B cell (primary cell): Measurements from ENCODE around the gene MAML3. TPM values are rescaled to one million over a fixed set of nuclear protein-coding genes. Genes with fewer than 3 reads are reported as not detected.

Source experiments
- ATAC-seq: fragments of 200-7000 bp; cut with Tn5 transposase; one replicate; pipeline ENCODE4 v1.10.0; 2021; ENCODE audit warnings: low read depth, mild to moderate bottlenecking, moderate number of reproducible peaks, moderate library complexity
- CTCF ChIA-PET: fragments of 350-600 bp; sonication (Branson Sonifier 250); formaldehyde crosslinking; loops from one replicate; lab custom pipeline; 2021; ENCODE audit warnings: antibody characterized with exemption, inconsistent platforms; lab: Charles Lee
- POLR2A ChIA-PET: fragments of 350-600 bp; sonication (Branson Sonifier 250); formaldehyde crosslinking; loops from one replicate; lab custom pipeline; 2021; ENCODE audit warnings: antibody characterized with exemption; lab: Charles Lee
- DNase-seq: peaks from one replicate; pipeline ENCODE4 v3.0.0; 2013
- H2AFZ ChIP-seq: 2 replicates; pipeline ENCODE4 v1.6.1; 2012; ENCODE audit warnings: mild to moderate bottlenecking, low read depth, low read length; ENCODE audit not compliant: insufficient read depth, poor library complexity, severe bottlenecking
- H3K27ac ChIP-seq, 2 donors: 1 replicate in 1 of 2; 2 replicates in 1 of 2; pipeline ENCODE4 v1.5.1; 2012 to 2013; ENCODE audit warnings: low read length in 2 of 2, mild to moderate bottlenecking in 2 of 2, moderate library complexity in 1 of 2
- H3K27me3 ChIP-seq, 4 experiments: fragments of 200-600 bp in 1 of 4; sonication (generic) in 1 of 4; replicated peaks in 1 of 4; 1 replicate in 2 of 4; 2 replicates in 2 of 4; pipeline versions ENCODE4 v1.6.1 to v1.7.0; 2013 to 2016; ENCODE audit warnings: low read length in 3 of 4, mild to moderate bottlenecking in 2 of 4, mixed read lengths in 1 of 4, moderate library complexity in 1 of 4; ENCODE audit not compliant: insufficient read depth in 4 of 4, control insufficient read depth in 3 of 4; ENCODE audit errors: control extremely low read depth in 1 of 4
- H3K36me3 ChIP-seq, 2 experiments: replicated peaks in 1 of 2; 1 replicate in 1 of 2; 2 replicates in 1 of 2; pipeline versions ENCODE4 v1.6.1 to v1.7.1; 2013; ENCODE audit warnings: low read length in 1 of 2; ENCODE audit not compliant: insufficient read depth in 2 of 2, control insufficient read depth in 1 of 2; ENCODE audit errors: control extremely low read depth in 1 of 2, extremely low read depth in 1 of 2
- H3K4me1 ChIP-seq, 2 donors: fragments of 200-600 bp in 1 of 2; sonication (generic) in 1 of 2; 1 replicate in 1 of 2; 2 replicates in 1 of 2; pipeline versions ENCODE4 v1.5.1 to v1.6.1; 2013 to 2017; ENCODE audit warnings: low read length in 2 of 2; ENCODE audit not compliant: control insufficient read depth in 2 of 2, insufficient read depth in 2 of 2
- H3K4me2 ChIP-seq: replicated peaks from 2 replicates; pipeline ENCODE3; 2012; ENCODE audit warnings: mild to moderate bottlenecking, low read depth, low read length; ENCODE audit not compliant: poor library complexity, severe bottlenecking
- H3K4me3 ChIP-seq, 5 experiments: fragments of 200-600 bp in 1 of 5; sonication (generic) in 1 of 5; 1 replicate in 3 of 5; 2 replicates in 2 of 5; pipeline versions ENCODE4 v1.5.1 to v1.7.0; 2011 to 2016; ENCODE audit warnings: low read length in 4 of 5, mild to moderate bottlenecking in 4 of 5, low read depth in 2 of 5, control low read depth in 1 of 5, moderate library complexity in 1 of 5; ENCODE audit not compliant: insufficient read depth in 1 of 5; ENCODE audit errors: control extremely low read depth in 1 of 5, extremely low read depth in 1 of 5
- H3K79me2 ChIP-seq: fragments of 200-600 bp; sonication (generic); one replicate; pipeline ENCODE4 v1.6.0; 2016; ENCODE audit warnings: low read length; ENCODE audit not compliant: control insufficient read depth, insufficient read depth
- H3K9ac ChIP-seq: fragments of 200-600 bp; sonication (generic); 2 replicates; pipeline ENCODE4 v1.6.1; 2017; ENCODE audit warnings: mild to moderate bottlenecking, low read length, moderate library complexity
- H3K9me3 ChIP-seq, 3 donors: one replicate each; pipeline versions ENCODE4 v1.6.1 to v1.7.1; 2013; ENCODE audit warnings: low read length in 2 of 3; ENCODE audit not compliant: control insufficient read depth in 2 of 3, insufficient read depth in 1 of 3; ENCODE audit errors: control extremely low read depth in 1 of 3
- H4K20me1 ChIP-seq: 2 replicates; pipeline ENCODE4 v1.6.0; 2012; ENCODE audit warnings: mild to moderate bottlenecking, low read length; ENCODE audit not compliant: insufficient read depth, control insufficient read depth, poor library complexity, severe bottlenecking
- H3K27ac Mint-ChIP-seq: one replicate; pipeline ENCODE4 v1.8.0; 2021; ENCODE audit warnings: mixed read lengths
- H3K27me3 Mint-ChIP-seq: one replicate; pipeline ENCODE4 v1.8.0; 2021; ENCODE audit warnings: mixed read lengths
- H3K4me1 Mint-ChIP-seq: one replicate; pipeline ENCODE4 v1.8.0; 2021; ENCODE audit warnings: mixed read lengths
- H3K4me3 Mint-ChIP-seq: one replicate; pipeline ENCODE4 v1.8.0; 2021; ENCODE audit warnings: mixed read lengths
- H3K9me3 Mint-ChIP-seq: one replicate; pipeline ENCODE4 v1.8.0; 2022; ENCODE audit warnings: mixed read lengths; ENCODE audit not compliant: insufficient read depth
- EZH2 ChIP-seq: IDR thresholded peaks from 2 replicates; pipeline ENCODE4 v1.6.1; 2012; ENCODE audit warnings: borderline replicate concordance, low read depth, mild to moderate bottlenecking, moderate library complexity, low read length; ENCODE audit not compliant: insufficient read depth, poor library complexity, severe bottlenecking
- WGBS: methylation state at CpG from one replicate; pipeline ENCODE4 v1.1.5; 2013; ENCODE audit warnings: missing lambda C conversion rate; ENCODE audit not compliant: insufficient coverage; 5-methylcytosine and 5-hydroxymethylcytosine counted together
- intact Hi-C: fragments of 100-400 bp; cut with micrococcal nuclease; formaldehyde crosslinking; loops from one replicate; pipeline ENCODE4 v1.10.0; 2022
- polyA plus RNA-seq: library from polyadenylated mRNA; depleted of rRNA; stranded (reverse); fragments of >200 nt; gene quantifications from 2 replicates; pipeline ENCODE4 v1.2.3, GENCODE V29; 2012
- total RNA-seq, 2 donors: library from RNA; stranded (reverse); fragments of 120-200 nt in 1 of 2; gene quantifications; 1 replicate in 1 of 2; 2 replicates in 1 of 2; pipeline versions ENCODE4 v1.2.3 to v1.2.4, GENCODE V29; 2013 to 2022
- TF ChIP-seq, protein P1 (sequence below): fragments of 200-600 bp; IDR thresholded peaks from one replicate; pipeline ENCODE4 v1.8.0; 2022; ENCODE audit warnings: antibody characterized with exemption, mild to moderate bottlenecking

MAML3 gene
- total and polyA plus RNA-seq, 2 donors (not counting 1 experiment from before 2014, with no cell fraction given), result 0.94 to 5.3 TPM

DNA sequence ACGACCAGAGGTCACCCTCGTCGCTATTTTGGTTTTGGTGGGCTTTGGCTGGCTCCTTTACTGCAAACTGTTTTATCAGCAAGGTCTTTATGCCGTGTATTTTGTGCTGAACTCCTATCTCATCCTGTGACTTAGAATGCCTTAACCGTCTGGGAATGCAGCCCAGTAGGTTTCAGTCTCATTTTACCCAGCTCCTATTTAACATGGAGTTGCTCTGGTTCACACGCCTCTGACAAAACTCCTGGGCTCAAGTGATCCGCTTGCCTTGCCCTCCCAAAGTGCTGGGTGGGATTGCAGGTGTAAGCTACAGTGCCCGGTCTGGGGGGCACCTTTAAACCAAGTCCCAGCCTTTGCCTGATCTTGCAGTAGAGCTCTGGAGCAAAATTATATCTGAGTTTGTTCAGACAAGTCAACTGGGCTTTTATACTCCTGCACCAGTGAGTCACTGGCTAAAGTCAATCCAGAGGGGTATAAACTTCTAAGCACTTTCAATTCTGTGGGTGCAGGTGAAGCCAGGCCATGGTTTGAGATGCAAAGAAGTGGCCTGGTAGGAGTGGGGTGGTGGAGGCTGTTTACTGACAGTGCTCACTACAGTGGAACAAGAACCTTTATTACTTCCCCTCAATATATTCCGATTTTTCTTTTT lies 438.1 kb downstream of the MAML3 start:
- Histone ChIP-seq H3K4me2 (no peak overlapping the region), H3K4me1 (no peaks in the 10 kb centered on the region), H2AFZ (no peak overlapping the region), H3K4me3 (no peak overlapping the region), H3K27ac (no peak overlapping the region), H3K27me3 (no peaks in the 10 kb centered on the region), H3K9ac (no peak overlapping the region), H3K79me2 (no peaks in the 10 kb centered on the region), H3K36me3 (no peaks in the 10 kb centered on the region), H3K9me3 (no peaks in the 10 kb centered on the region), H4K20me1 (no peaks in the 10 kb centered on the region)
- H3K27ac Mint-ChIP-seq, result no peak overlapping the region
- CTCF ChIA-PET, result no interaction called here
- 91% methylated on average over 8 of the region's 9 CpGs for WGBS
- H3K9me3 Mint-ChIP-seq, result no peaks in the 10 kb centered on the region
- ATAC-seq, result no peak
- intact Hi-C loops, result no loop called here
- no peak for TF ChIP-seq EZH2
- TF ChIP-seq, protein P1, sequence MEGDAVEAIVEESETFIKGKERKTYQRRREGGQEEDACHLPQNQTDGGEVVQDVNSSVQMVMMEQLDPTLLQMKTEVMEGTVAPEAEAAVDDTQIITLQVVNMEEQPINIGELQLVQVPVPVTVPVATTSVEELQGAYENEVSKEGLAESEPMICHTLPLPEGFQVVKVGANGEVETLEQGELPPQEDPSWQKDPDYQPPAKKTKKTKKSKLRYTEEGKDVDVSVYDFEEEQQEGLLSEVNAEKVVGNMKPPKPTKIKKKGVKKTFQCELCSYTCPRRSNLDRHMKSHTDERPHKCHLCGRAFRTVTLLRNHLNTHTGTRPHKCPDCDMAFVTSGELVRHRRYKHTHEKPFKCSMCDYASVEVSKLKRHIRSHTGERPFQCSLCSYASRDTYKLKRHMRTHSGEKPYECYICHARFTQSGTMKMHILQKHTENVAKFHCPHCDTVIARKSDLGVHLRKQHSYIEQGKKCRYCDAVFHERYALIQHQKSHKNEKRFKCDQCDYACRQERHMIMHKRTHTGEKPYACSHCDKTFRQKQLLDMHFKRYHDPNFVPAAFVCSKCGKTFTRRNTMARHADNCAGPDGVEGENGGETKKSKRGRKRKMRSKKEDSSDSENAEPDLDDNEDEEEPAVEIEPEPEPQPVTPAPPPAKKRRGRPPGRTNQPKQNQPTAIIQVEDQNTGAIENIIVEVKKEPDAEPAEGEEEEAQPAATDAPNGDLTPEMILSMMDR, result no peak
- POLR2A ChIA-PET, result no interaction called here
- H3K4me3 Mint-ChIP-seq, result no peak overlapping the region
- H3K4me1 Mint-ChIP-seq, result no peaks in the 10 kb centered on the region
- no peak for DNase-seq
- no peaks in the 10 kb centered on the region for H3K27me3 Mint-ChIP-seq

DNA sequence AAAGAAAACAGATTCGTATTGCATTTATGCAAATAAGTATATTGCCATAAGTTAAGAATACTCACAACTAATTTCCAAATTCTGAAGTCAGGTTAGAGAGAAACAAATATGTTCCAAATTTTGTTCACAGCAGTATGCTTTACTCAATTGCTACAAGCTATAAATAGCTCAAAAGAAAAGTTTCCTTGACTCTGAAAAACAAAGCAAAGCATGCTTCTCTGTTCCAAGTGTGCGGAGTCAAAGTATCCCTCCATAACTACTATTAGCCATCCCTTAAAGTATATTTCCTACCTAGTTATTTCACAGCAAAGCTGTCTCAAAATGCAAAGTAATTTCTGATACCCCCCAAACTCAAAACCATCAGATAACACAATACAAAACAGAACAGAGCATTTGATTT lies 441.1 kb downstream of the MAML3 start:
- ChIA-PET POLR2A (no interaction called here), CTCF (no interaction called here)
- H3K9ac ChIP-seq, result no peak overlapping the region
- Mint-ChIP-seq H3K4me3 (no peak overlapping the region), H3K27me3 (no peaks in the 10 kb centered on the region), H3K4me1 (no peaks in the 10 kb centered on the region), H3K27ac (no peak overlapping the region), H3K9me3 (no peaks in the 10 kb centered on the region)
- no peak overlapping the region for H3K4me2 ChIP-seq
- intact Hi-C loops, result no loop called here
- H4K20me1 ChIP-seq, result no peaks in the 10 kb centered on the region
- WGBS, result 86% methylated on average over 1 of the region's 2 CpGs
- H3K36me3 ChIP-seq, result peaks cover 0 to 1% of the 10 kb centered on the region in 2 experiments
- no peaks in the 10 kb centered on the region for H3K27me3 ChIP-seq
- no peak overlapping the region for H2AFZ ChIP-seq
- no peak overlapping the region for H3K4me3 ChIP-seq
- no peak overlapping the region for H3K27ac ChIP-seq
- H3K4me1 ChIP-seq, result no peaks in the 10 kb centered on the region
- H3K9me3 ChIP-seq, result no peaks in the 10 kb centered on the region
- TF ChIP-seq, protein P1, result no peak
- TF ChIP-seq EZH2, result no peak
- ATAC-seq (no peak), DNase-seq (no peak)
- no peaks in the 10 kb centered on the region for H3K79me2 ChIP-seq
